ENCODE measurements around the gene TDRD12.
"Not testable (repeated sequence)": the region's sequence is repeated elsewhere in the genome, so short reads cannot be mapped to it uniquely, and the experiment has no call there.

Gene TDRD12

GRCh38 chr19:32828643-32829344 is 109.2 kb downstream of the TDRD12 start:
- no peak for DNase-seq (ENCODE audit: low read depth, low spot score)

- DNase-seq (ENCODE audit: low read depth, low spot score), result no peak
Observed at GRCh38 chr19:32829345-32829896, 109.9 kb downstream of the TDRD12 start.

- DNase-seq (ENCODE audit: low read depth, low spot score), result no peak
Observed at GRCh38 chr19:32830231-32831014, 110.9 kb downstream of the TDRD12 start.

GRCh38 chr19:32831611-32832010 is 112.0 kb downstream of the TDRD12 start:
- no peak for DNase-seq (ENCODE audit: low read depth, low spot score)

- DNase-seq (ENCODE audit: low read depth, low spot score), result not testable (repeated sequence)
Observed at GRCh38 chr19:32832094-32832493, 112.5 kb downstream of the TDRD12 start.

- not testable (repeated sequence) for DNase-seq (ENCODE audit: low read depth, low spot score)
Observed at GRCh38 chr19:32832825-32833224, 113.3 kb downstream of the TDRD12 start.

- not testable (repeated sequence) for DNase-seq (ENCODE audit: low read depth, low spot score)
Observed at GRCh38 chr19:32833388-32833787, 113.8 kb downstream of the TDRD12 start.

GRCh38 chr19:32837531-32837930 is 118.0 kb downstream of the TDRD12 start:
- DNase-seq (ENCODE audit: low read depth, low spot score), result no peak

GRCh38 chr19:32842061-32842460 is 122.5 kb downstream of the TDRD12 start:
- no peak for DNase-seq (ENCODE audit: low read depth, low spot score)

- no peak for DNase-seq (ENCODE audit: low read depth, low spot score)
Observed at GRCh38 chr19:32843716-32844245, 124.2 kb downstream of the TDRD12 start.

GRCh38 chr19:32848035-32848434 is 128.5 kb downstream of the TDRD12 start:
- not testable (repeated sequence) for DNase-seq (ENCODE audit: low read depth, low spot score)

- no peak for DNase-seq (ENCODE audit: low read depth, low spot score)
Observed at GRCh38 chr19:32852216-32852615, 132.6 kb downstream of the TDRD12 start.

- not testable (repeated sequence) for DNase-seq (ENCODE audit: low read depth, low spot score)
Observed at GRCh38 chr19:32856818-32857217, 137.3 kb downstream of the TDRD12 start.

- DNase-seq (ENCODE audit: low read depth, low spot score), result no peak
Observed at GRCh38 chr19:32857584-32857983, 138.0 kb downstream of the TDRD12 start.

GRCh38 chr19:32858155-32858554 is 138.6 kb downstream of the TDRD12 start:
- no peak for DNase-seq (ENCODE audit: low read depth, low spot score)

- no peak for DNase-seq (ENCODE audit: low read depth, low spot score)
Observed at GRCh38 chr19:32858559-32858958, 139.0 kb downstream of the TDRD12 start.

- no peak for DNase-seq (ENCODE audit: low read depth, low spot score)
Observed at GRCh38 chr19:32859591-32859990, 140.0 kb downstream of the TDRD12 start.

GRCh38 chr19:32861596-32861995 is 142.0 kb downstream of the TDRD12 start:
- no peak for DNase-seq (ENCODE audit: low read depth, low spot score)

GRCh38 chr19:32862173-32862572 is 142.6 kb downstream of the TDRD12 start:
- DNase-seq (ENCODE audit: low read depth, low spot score), result no peak

- no peak for DNase-seq (ENCODE audit: low read depth, low spot score)
Observed at GRCh38 chr19:32862741-32863140, 143.2 kb downstream of the TDRD12 start.

GRCh38 chr19:32863301-32863700 is 143.7 kb downstream of the TDRD12 start:
- no peak for DNase-seq (ENCODE audit: low read depth, low spot score)

- no peak for DNase-seq (ENCODE audit: low read depth, low spot score)
Observed at GRCh38 chr19:32863841-32864240, 144.3 kb downstream of the TDRD12 start.

Measured in smooth muscle cell of the brain vasculature (primary cell).